ENCODE data around the gene IL1A.

IL1A gene

GRCh38 chr2:112791019-112791418 lies 6.7 kb upstream of the IL1A start:
- DNase-seq, result no peak

GRCh38 chr2:112790305-112790704 lies 6.0 kb upstream of the IL1A start:
- DNase-seq, result no peak

GRCh38 chr2:112789186-112789585 lies 4.9 kb upstream of the IL1A start:
- DNase-seq, result no peak

- DNase-seq, result no peak
Measured at GRCh38 chr2:112788653-112789052, 4.4 kb upstream of the IL1A start.

- DNase-seq, result no peak
Measured at GRCh38 chr2:112787729-112788393, 3.6 kb upstream of the IL1A start.

- DNase-seq, result no peak
Measured at GRCh38 chr2:112787294-112787693, 3.0 kb upstream of the IL1A start.

- no peak for DNase-seq
Measured at GRCh38 chr2:112783187-112783714, 1.0 kb downstream of the IL1A start.

- no peak for DNase-seq
Measured at GRCh38 chr2:112782234-112782799, 2.0 kb downstream of the IL1A start.

GRCh38 chr2:112779598-112779997 lies 4.7 kb downstream of the IL1A start:
- DNase-seq, result no peak

GRCh38 chr2:112777036-112777435 lies 7.3 kb downstream of the IL1A start:
- DNase-seq, result no peak

- DNase-seq, result no peak
Measured at GRCh38 chr2:112776113-112776512, 8.2 kb downstream of the IL1A start.

GRCh38 chr2:112774536-112775285 lies 9.6 kb downstream of the IL1A start:
- no peak for DNase-seq

GRCh38 chr2:112773556-112773955 lies 10.7 kb downstream of the IL1A start:
- no peak for DNase-seq

- DNase-seq, result no peak
Measured at GRCh38 chr2:112772911-112773475, 11.3 kb downstream of the IL1A start.

GRCh38 chr2:112772322-112772721 lies 12.0 kb downstream of the IL1A start:
- DNase-seq, result no peak

GRCh38 chr2:112768432-112768831 lies 15.9 kb downstream of the IL1A start:
- DNase-seq, result no peak

GRCh38 chr2:112767693-112768330 lies 16.5 kb downstream of the IL1A start:
- DNase-seq, result no peak

- no peak for DNase-seq
Measured at GRCh38 chr2:112765251-112765650, 19.0 kb downstream of the IL1A start.

- peak; percentile 17 for DNase-seq
Measured at GRCh38 chr2:112764071-112765044, 19.9 kb downstream of the IL1A start, which contains the start of gene CKAP2L. Gene CKAP2L (minus strand): TSS chr2:112764609. CDS start chr2:112764598, 11 bp downstream.

GRCh38 chr2:112762276-112762675 lies 22.0 kb downstream of the IL1A start:
- DNase-seq, result no peak

GRCh38 chr2:112760149-112760548 lies 24.1 kb downstream of the IL1A start:
- DNase-seq, result no peak

- no peak for DNase-seq
Measured at GRCh38 chr2:112758711-112759110, 25.6 kb downstream of the IL1A start.

Measured in cortex of kidney (tissue), 1 donor.